Keratinocyte (primary cell): ENCODE data around the gene PIK3IP1.

Experiments
- CTCF ChIP-seq, 3 experiments: IDR thresholded peaks in 1 of 3; conservative IDR thresholded peaks in 1 of 3; optimal IDR thresholded peaks in 1 of 3; 2 replicates in 2 of 3; 3 replicates in 1 of 3; pipeline versions ENCODE3 to v1.5.1; 2011; ENCODE audit warnings: low read length in 3 of 3, mild to moderate bottlenecking in 3 of 3, moderate library complexity in 2 of 3, control low read depth in 1 of 3, inconsistent platforms in 1 of 3; ENCODE audit not compliant: insufficient read depth in 2 of 3; ENCODE audit errors: extremely low read depth in 1 of 3
- EZH2 ChIP-seq: IDR thresholded peaks from one replicate; pipeline ENCODE4 v1.6.1; 2012; ENCODE audit warnings: inconsistent platforms, mild to moderate bottlenecking, low read length, moderate library complexity

- TF ChIP-seq CTCF (optimal IDR thresholded peaks at IDR 0.05 in 1 of 3, IDR thresholded peaks at IDR 0.05 in 1 of 3, conservative IDR thresholded peaks at IDR 0.05 in 1 of 3; ENCODE audit: extremely low read depth in 1 of 3, insufficient read depth in 2 of 3, low read length in 3 of 3) (no peak), EZH2 (no peak)
These were observed 47.3 kb downstream of the PIK3IP1 start for GRCh38 chr22:31244943-31245451.
